Bronchial epithelial cell (primary cell): Measurements from ENCODE around the gene RIN1. TPM values are rescaled to one million over a fixed set of nuclear protein-coding genes. Genes with fewer than 3 reads are reported as not detected.

Source experiments
- DNase-seq: peaks from one replicate; pipeline ENCODE4 v3.0.0-alpha.2; 2010; ENCODE audit warnings: low read depth
- FAIRE-seq: peaks from 2 replicates; lab custom pipeline; 2011; peaks lifted over from hg19 to GRCh38; lab: Jason Lieb, UNC
- H3K27me3 ChIP-seq: 2 replicates; pipeline ENCODE4 v1.5.1; 2011; ENCODE audit warnings: low read length; ENCODE audit not compliant: control insufficient read depth, insufficient read depth
- H3K36me3 ChIP-seq: 2 replicates; pipeline ENCODE4 v1.5.1; 2011; ENCODE audit warnings: low read length; ENCODE audit not compliant: control insufficient read depth, insufficient read depth
- H3K4me3 ChIP-seq: 2 replicates; pipeline ENCODE4 v1.5.1; 2011; ENCODE audit warnings: mild to moderate bottlenecking, low read depth, low read length, control low read depth
- CTCF ChIP-seq: IDR thresholded peaks from 2 replicates; pipeline ENCODE4 v1.5.1; 2011; ENCODE audit warnings: mild to moderate bottlenecking, moderate library complexity, low read length, control low read depth, inconsistent platforms; ENCODE audit not compliant: insufficient read depth, severe bottlenecking
- total RNA-seq: library from RNA; depleted of rRNA; stranded (reverse); fragments of >200 nt; gene quantifications from 2 replicates; pipeline ENCODE4 v1.2.1, GENCODE V29; 2014

Gene RIN1
- total RNA-seq, 1 donor from 2014 or later = 19.0 TPM

GRCh38 chr11:66283461-66284105, 52.7 kb downstream of the RIN1 start:
- Histone ChIP-seq H3K4me3 (no peak overlapping the region), H3K36me3 (peaks cover 16% of the 10 kb centered on the region), H3K27me3 (no peaks in the 10 kb centered on the region)
- DNase-seq (no peak), FAIRE-seq (no peak)
- TF ChIP-seq CTCF = no peak

- FAIRE-seq (no peak), DNase-seq (peak; percentile 80)
- Histone ChIP-seq H3K36me3 (peaks cover 15% of the 10 kb centered on the region), H3K4me3 (no peak overlapping the region), H3K27me3 (no peaks in the 10 kb centered on the region)
- peak; percentile 99 for TF ChIP-seq CTCF
Measured at GRCh38 chr11:66282468-66283455, 53.5 kb downstream of the RIN1 start.

Other genes starting within 250 kb of the RIN1 start
- gene KLC2, start 78.7 kb downstream of the RIN1 start, total RNA-seq = 25.8 and 32.5 TPM in 2 replicates
- 54.5 and 68.0 TPM in 2 replicates for gene RAB1B, start 67.8 kb downstream of the RIN1 start, total RNA-seq
- gene CNIH2, start 58.3 kb downstream of the RIN1 start, total RNA-seq = not detected in 2 replicates
- gene YIF1A, start 47.3 kb downstream of the RIN1 start, total RNA-seq = 231 and 294 TPM in 2 replicates
- not detected in 2 replicates for gene TMEM151A, start 44.5 kb downstream of the RIN1 start, total RNA-seq
- under 0.01 TPM in 2 replicates for gene CD248, start 19.4 kb downstream of the RIN1 start, total RNA-seq
- 67.6 and 81.6 TPM in 2 replicates for gene BRMS1, start 8.7 kb upstream of the RIN1 start, total RNA-seq
- gene B4GAT1, start 11.2 kb upstream of the RIN1 start, total RNA-seq = 7.7 and 10.8 TPM in 2 replicates
- gene SLC29A2, start 35.3 kb upstream of the RIN1 start, total RNA-seq = 1.9 and 2.1 TPM in 2 replicates
- not detected in 2 replicates for gene NPAS4, start 84.6 kb upstream of the RIN1 start, total RNA-seq
- gene MRPL11, start 102.4 kb upstream of the RIN1 start, total RNA-seq = 38.5 and 43.7 TPM in 2 replicates
- gene PELI3, start 130.5 kb upstream of the RIN1 start, total RNA-seq = 10.4 and 11.6 TPM in 2 replicates
- 45.0 and 70.0 TPM in 2 replicates for gene DPP3, start 144.0 kb upstream of the RIN1 start, total RNA-seq
- 8.2 and 9.5 TPM in 2 replicates for gene BBS1, start 174.2 kb upstream of the RIN1 start, total RNA-seq
- gene ZDHHC24, start 209.6 kb upstream of the RIN1 start, total RNA-seq = 8.4 and 9.7 TPM in 2 replicates
- not detected in 2 replicates for gene ACTN3, start 210.5 kb upstream of the RIN1 start, total RNA-seq
- gene CTSF, start 232.2 kb upstream of the RIN1 start, total RNA-seq = 1.6 and 2.4 TPM in 2 replicates